Choroid plexus epithelial cell (primary cell): ENCODE results near the gene TMEM239.
A peak's percentile ranks its signal among the peaks of the same experiment; 100 is the strongest.

Experiments
- DNase-seq: peaks from one replicate; pipeline ENCODE4 v3.0.0-alpha.2; 2010; ENCODE audit warnings: low read depth
- H3K4me3 ChIP-seq: 2 replicates; pipeline ENCODE4 v1.5.1; 2011; ENCODE audit warnings: low read depth, mild to moderate bottlenecking, control low read depth, low read length, moderate library complexity
- CTCF ChIP-seq: conservative IDR thresholded peaks from 2 replicates; pipeline ENCODE4 v1.5.1; 2011; ENCODE audit warnings: low read depth, mild to moderate bottlenecking, control low read depth, inconsistent platforms, low read length, moderate library complexity

Gene TMEM239

GRCh38 chr20:2849529-2849928, 33.4 kb downstream of the TMEM239 start:
- no peak overlapping the region for H3K4me3 ChIP-seq
- no peak for TF ChIP-seq CTCF
- no peak for DNase-seq

- H3K4me3 ChIP-seq = no peak overlapping the region
- no peak for TF ChIP-seq CTCF
- DNase-seq = no peak
Measured at GRCh38 chr20:2851086-2851485, 34.9 kb downstream of the TMEM239 start.

GRCh38 chr20:2858591-2858990, 42.4 kb downstream of the TMEM239 start:
- H3K4me3 ChIP-seq = no peak overlapping the region
- DNase-seq = no peak
- TF ChIP-seq CTCF = no peak

GRCh38 chr20:2859330-2860121, 43.4 kb downstream of the TMEM239 start:
- no peak for TF ChIP-seq CTCF
- no peak for DNase-seq
- no peak overlapping the region for H3K4me3 ChIP-seq

- TF ChIP-seq CTCF = no peak
- DNase-seq = no peak
- no peak overlapping the region for H3K4me3 ChIP-seq
Measured at GRCh38 chr20:2864626-2865025, 48.5 kb downstream of the TMEM239 start.

GRCh38 chr20:2865101-2865500, 48.9 kb downstream of the TMEM239 start:
- no peak overlapping the region for H3K4me3 ChIP-seq
- TF ChIP-seq CTCF = no peak
- no peak for DNase-seq

- peak; percentile 50 for TF ChIP-seq CTCF
- no peak overlapping the region for H3K4me3 ChIP-seq
- peak; percentile 25 for DNase-seq
Measured at GRCh38 chr20:2865630-2866029, 49.5 kb downstream of the TMEM239 start.
